Esophagus muscularis mucosa (tissue), 4 donors: ENCODE measurements around the gene TECR.

ENCODE experiments used
- EP300 ChIP-seq: sonication (generic); formaldehyde crosslinking; IDR thresholded peaks from one replicate; pipeline ENCODE4 v1.6.1; 2017; ENCODE audit warnings: antibody characterized with exemption
- POLR2A ChIP-seq: fragments of 450-650 bp; IDR thresholded peaks from one replicate; pipeline ENCODE4 v1.6.1; 2017; ENCODE audit warnings: antibody characterized with exemption, moderate library complexity, mild to moderate bottlenecking, low read depth
- POLR2AphosphoS5 ChIP-seq, 2 donors: sonication (generic); formaldehyde crosslinking; IDR thresholded peaks; one replicate each; pipeline ENCODE4 v1.6.1; 2017; ENCODE audit warnings: antibody characterized with exemption in 2 of 2
- TF ChIP-seq, protein P1 (sequence below), 3 experiments: fragments of 200-600 bp in 2 of 3; fragments of 450-650 bp in 1 of 3; sonication (generic) in 2 of 3; IDR thresholded peaks; one replicate each; pipeline ENCODE4 v1.5.1; 2017 to 2019; ENCODE audit warnings: antibody characterized with exemption in 3 of 3, mild to moderate bottlenecking in 2 of 3, moderate library complexity in 1 of 3

DNA sequence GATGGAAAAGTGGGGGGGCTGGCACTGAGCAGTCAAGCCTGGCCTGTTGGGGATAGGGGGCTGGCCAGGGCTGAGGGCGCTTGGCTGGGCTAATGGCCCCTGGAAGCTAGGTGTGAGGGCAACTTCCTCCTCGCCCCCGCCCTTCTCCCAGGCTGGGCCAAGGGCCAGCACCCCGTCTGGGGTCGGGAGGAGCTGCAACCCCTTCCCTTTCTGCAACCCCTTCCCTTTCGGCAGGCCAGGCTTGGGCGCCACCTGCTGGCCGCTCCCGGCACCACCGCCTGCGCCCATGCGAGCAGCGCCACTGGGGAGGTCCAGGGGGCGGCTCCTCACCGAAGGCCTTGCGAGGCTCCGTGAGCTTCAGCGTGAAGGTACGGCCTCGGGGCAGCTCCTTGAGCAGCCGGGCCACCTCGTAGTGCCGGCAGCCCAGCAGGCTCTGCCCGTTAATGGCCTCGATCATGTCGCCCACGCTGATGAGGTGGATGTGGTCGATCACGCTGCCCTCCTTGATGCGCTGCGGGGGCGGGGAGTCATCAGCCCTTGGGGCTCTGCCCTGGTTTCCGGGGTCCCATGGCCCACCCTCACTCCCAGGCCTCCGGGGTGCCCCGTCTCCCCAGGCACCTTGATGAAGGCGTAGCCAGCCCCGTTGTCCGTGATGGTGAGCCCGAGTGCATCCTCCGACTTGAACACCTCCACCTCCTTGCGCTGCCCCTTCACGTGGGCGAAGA lies 49.3 kb upstream of the TECR start:
- TF ChIP-seq, protein P1, sequence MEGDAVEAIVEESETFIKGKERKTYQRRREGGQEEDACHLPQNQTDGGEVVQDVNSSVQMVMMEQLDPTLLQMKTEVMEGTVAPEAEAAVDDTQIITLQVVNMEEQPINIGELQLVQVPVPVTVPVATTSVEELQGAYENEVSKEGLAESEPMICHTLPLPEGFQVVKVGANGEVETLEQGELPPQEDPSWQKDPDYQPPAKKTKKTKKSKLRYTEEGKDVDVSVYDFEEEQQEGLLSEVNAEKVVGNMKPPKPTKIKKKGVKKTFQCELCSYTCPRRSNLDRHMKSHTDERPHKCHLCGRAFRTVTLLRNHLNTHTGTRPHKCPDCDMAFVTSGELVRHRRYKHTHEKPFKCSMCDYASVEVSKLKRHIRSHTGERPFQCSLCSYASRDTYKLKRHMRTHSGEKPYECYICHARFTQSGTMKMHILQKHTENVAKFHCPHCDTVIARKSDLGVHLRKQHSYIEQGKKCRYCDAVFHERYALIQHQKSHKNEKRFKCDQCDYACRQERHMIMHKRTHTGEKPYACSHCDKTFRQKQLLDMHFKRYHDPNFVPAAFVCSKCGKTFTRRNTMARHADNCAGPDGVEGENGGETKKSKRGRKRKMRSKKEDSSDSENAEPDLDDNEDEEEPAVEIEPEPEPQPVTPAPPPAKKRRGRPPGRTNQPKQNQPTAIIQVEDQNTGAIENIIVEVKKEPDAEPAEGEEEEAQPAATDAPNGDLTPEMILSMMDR (IDR thresholded peaks at IDR 0.05): peak; percentile 68 to 95 (median 76)
- TF ChIP-seq POLR2AphosphoS5 (IDR thresholded peaks at IDR 0.05): peak in 1 of 2 donors; percentile 29
- no peak for TF ChIP-seq POLR2A
- TF ChIP-seq EP300: no peak
